Stimulated activated CD8-positive, alpha-beta memory T cell treated with anti-CD3 and anti-CD28 coated beads, Interleukin-15, amount 100 ng/mL, for 48 hours (primary cell): Measurements from ENCODE around the gene VWA1.
"Not testable (repeated sequence)": the region's sequence is repeated elsewhere in the genome, so short reads cannot be mapped to it uniquely, and the experiment has no call there.

Source experiments
- DNase-seq, 2 donors: peaks; one replicate each; pipeline ENCODE4 v3.0.0-alpha.2; 2020; ENCODE audit warnings: low read depth in 2 of 2

Gene VWA1

DNA sequence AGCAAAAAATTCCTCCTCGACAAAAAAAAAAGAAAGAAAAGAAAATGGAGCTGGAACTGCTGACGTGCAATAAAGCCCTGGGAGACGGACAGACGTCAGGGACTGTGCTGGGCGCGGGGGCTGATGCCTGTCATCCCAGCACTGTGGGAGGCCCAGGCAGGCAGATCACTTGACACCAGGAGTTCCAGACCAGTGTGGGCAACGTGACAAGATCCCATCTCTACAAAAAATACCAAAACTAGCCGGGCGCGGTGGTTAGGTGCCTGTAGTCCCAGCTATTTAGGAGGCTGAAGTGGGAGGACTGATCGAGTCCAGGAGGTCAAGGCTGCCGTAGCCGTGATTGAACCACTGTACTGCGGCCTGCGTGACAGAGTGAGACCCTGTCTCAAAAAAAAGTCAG, 10.8 kb upstream of the VWA1 start:
- DNase-seq, result no peak

DNA sequence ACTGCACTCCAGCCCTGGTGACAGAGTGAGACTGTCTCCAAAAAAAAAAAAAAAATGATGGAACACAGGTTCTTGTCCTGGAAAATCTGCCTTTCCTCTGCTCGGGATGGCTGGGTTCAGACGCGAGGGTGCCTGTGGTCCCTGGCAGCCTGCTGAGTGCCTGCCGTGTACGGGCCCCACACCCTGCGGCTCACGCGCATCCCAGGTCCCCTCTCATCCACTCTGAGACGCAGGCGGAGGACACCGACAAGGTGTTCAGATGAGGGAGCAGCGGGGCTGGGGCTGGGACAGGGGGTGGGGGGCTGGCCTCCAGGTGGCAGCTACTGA, 10.1 kb upstream of the VWA1 start:
- no peak for DNase-seq

DNA sequence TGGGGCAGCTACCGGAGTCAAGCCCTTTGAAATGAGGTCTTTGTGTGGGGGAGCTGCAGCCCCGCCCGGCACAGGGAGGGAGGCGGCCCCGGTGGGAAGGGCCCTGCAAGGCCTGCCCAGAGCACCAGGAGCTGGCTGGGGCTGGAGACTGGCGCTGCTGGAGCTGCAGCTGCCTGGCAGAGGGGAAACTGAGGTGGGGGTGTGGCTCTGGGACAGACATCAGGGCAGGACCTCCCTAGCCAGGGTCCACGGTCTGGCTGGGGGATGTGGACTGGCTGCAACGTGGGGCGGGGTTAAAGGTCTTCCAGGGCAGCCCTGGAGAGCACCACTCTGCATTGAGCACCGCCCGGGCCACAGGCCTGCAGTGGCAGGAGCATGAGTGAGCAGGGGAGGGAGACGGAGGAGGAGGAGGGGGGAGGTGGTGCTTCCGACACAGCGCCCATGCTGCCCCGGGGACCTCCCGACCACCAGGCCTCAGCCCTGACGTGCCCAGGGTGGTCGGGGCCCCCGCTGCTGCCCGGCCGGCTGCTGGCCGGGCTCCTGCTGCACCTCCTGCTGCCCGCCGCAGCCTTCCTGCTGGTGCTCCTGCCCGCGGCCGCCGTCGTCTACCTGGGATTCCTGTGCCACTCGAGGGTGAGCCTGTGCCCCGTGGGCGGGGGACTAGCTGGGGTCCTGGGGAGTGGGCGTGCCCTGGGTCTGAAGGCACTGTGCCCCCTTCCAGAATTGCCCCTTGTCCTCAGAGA, 9.6 kb upstream of the VWA1 start:
- no peak for DNase-seq

DNA sequence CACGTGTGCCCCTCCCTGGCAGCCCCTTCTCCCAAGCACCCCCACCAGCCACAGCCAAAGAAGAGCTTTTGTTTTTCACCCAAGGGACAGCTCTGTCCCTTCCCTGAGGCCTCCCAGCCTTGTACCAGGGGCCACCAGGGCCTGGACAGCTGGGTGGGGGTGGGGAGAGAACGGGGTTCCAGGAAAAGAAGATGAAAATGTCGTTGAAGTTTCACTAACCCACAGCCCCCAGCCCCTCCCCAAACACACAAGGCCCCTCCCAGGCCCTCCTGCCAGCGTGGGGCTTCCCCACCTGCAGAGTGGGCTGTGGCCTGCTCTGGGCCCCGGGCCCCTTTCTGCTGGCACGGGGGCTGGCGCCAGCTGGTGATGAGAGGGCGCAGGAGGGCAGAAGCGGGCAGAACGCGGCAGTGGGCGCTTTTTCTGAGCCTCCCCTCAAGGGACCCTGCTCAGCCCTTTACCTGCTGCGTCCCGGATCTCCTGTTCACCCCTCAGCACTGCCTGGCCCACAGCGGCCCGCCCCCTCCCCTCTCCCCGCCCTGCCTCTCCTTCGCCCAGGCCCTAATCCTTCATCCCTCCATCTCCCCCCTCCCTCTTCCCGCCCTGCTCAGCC, 8.9 kb upstream of the VWA1 start:
- no peak for DNase-seq

DNA sequence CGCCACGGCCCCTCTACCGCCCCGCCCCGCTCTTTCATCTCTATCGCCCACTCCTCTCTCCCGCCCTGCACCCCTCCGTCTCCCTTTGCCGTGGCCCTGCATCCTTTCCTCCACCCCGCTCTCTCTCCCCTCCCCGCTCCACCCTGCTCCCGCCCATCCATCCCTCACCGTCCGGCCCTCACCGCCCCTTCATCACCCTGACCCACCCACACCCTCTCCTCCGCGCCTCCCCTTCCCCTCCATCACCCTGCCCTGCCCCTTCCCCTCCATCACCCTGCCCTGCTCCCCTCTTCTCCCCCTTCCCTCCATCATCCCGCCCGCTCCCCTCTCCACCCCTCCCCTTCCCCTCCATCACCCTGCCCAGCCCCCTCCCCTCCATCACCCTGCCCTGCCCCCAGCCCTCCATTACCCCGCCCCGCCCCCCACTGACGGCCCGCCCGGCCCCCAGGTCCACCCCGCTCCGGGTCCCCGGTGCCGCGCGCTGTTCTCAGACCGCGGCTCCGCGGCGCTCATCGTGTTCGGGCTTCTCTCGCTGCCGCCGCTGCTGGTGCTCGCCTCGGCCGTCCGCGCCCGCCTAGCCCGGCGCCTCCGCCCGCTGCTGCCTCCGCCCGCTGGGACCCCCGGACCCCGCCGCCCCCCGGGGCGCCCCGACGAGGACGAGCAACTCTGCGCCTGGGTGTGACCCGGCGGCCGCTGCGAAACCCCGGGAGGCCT, 8.2 kb upstream of the VWA1 start:
- no peak for DNase-seq

DNA sequence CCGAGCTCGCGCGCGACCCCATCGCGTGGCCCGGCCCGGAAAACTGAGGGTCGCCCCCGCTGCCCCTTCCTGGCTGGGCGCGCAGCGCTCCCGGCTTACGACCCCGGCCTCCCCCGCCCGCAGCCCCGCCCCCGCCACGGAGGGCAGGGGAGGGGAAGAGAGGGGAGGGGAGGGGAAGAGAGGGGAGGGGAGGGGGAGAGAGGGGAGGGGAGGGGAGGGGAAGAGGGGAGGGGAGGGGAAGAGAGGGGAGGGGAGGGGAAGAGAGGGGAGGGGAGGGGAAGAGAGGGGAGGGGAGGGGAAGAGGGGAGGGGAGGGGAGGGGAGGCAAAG, 7.7 kb upstream of the VWA1 start:
- DNase-seq, result no peak

DNA sequence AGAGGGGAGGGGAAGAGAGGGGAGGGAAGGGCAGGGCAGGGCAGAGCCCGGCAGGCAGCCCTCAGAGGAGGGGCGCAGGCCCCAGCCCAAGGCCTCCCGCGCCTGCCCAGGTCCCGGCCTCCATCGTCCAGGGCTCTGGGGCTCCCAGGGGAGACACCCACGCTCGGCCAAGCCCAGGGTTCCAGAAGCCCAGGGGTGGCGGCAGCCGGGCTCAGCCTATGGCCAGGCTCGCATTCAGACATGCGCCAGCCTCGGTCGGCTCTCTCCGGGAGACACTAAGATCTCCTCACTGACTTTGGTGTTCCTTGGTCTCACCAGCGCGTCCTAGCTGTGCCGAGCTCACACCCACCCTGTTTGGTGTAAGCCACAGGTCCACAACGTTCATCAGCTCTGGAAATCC, 7.3 kb upstream of the VWA1 start:
- DNase-seq, result no peak

DNA sequence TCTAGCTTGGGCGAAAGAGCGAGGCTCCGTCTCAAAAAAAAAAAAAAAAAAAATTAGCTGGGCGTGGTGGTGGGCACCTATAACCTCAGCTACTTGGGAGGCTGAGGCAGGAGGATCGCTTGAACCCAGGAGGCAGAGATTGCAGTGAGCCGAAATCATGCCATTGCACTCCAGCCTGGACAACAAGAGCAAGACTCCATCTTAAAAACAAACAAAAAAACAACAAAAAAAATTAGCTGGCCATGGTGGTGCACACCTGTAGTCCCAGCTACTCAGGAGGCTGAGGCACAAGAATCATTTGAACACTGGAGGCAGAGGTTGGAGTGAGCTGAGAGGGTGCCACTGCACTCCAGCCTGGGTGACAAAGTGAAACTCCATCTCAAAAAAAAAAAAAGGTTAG, 6.5 kb upstream of the VWA1 start:
- not testable (repeated sequence) for DNase-seq

DNA sequence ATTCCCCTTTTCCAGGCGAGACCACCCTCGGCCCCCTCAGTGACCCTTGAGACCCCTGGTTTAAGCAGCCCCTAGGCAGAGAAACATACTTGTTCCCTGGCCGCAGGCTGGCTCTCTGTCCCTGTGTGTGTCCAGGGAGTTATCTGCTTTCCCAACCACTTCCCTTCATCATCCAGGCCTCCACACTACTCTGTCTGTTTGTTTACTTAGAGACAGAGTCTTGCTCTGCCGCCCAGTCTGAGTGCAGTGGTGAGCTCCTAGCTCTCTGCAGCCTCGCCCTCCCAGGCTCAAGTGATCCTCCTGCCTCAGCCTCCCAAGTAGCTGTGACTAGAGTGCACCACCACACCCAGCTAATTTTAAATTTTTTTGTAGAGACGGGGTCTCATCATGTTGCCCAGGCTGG, 5.8 kb upstream of the VWA1 start:
- no peak for DNase-seq

DNA sequence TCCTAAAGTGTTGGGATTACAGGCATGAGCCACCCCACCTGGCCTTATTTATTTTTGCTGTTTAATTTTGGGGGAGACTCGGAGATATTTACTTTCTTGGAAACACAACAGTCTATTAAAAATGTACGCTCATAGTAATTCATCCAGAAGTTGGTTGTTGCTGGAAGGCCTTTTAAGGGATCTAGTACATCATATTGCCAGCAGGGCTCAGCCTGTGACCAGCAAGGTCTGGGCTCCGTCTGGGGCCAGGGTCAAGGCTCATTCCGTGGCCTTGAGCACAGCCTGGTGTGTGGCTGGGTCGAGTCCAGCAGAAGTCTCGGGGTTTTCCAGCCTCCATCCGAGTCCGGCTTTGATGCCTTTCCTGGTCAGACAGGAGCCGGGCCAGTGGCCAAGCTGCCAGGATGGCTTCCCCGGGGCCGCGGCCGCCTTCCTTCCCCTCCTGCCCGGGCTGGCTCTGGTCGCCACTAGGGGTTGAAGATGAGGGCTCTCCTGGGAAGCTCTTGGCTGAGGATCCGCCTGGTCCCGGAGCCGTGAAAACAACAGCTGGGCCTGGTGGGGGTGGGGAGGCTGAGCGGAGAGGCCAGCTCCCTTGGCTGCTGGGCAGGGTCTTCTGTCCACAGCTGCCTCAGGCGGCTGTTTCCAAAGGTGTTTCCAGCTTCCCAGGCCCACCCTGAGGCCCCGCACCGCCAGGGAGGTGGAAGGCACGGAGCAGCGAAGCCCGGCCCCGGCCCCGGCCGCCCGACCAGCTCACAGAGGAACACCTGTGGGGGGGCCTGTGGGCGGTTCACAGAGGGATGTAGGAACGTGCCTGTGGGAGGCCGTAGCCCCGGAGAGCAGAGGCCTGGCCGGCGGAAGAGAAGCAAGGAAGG, 5.1 kb upstream of the VWA1 start:
- no peak for DNase-seq

DNA sequence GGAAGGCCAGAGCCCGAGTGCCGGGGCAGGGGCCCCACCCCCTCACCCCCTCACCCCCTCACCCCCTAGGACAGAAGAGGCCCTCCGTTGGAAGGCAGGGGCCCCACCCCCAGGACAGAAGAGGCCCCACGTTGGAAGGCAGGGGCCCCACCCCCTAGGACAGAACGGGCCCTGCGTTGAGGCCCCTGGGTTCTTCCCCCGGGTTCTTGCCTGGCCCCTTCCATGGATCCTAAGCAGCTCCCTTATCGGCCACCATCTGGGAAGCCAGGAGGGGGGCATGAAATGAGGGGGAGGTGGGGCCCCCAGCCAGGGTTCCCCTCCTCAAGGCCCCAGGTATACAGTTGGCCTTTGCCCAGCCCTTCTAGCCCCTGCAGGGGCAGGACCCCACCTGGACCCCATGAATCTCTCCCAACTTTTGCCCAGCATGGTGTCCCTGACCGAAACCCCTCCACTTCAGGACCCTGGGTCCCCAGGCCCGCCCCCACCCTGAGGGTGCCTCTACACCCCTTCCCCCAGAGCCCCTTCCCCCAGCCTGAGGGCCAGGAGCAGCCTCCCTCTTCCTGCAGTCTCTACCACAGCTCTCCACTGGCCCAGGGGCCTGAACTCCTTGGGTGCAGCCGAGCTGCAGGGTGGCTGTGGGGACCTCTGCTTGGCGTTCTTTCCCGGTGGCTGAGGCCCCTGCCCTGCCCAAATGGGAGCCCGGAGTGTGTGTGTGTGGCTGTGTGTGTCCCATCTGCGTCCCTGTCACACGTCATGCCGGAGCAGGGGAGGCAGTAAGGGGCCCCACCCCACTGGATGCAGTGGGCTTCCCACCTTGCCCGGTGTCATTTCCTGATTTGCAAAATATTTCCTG, 4.3 kb upstream of the VWA1 start:
- DNase-seq, result no peak

DNA sequence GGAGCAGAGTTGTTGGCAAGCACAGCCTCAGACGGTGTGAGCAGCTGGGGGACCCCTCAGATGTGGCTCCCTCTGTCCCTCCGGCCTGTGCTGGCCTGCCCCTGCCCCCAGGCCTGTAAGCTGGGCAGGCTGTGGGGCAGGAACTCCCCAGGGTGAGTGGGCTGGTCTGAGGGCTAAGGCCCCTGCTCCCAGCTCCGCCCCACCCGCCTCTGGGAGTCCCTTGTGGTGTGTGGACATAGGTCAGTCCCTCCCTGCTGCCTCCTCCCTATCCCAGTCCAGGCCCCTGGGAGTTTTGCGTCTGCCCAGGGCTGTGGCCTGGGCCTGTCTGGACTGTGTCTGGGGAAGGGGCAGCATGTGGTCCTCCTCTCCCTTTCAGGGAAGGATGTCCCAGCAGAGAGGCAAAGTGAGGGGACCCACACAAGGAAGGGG, 3.6 kb upstream of the VWA1 start:
- DNase-seq, result no peak

DNA sequence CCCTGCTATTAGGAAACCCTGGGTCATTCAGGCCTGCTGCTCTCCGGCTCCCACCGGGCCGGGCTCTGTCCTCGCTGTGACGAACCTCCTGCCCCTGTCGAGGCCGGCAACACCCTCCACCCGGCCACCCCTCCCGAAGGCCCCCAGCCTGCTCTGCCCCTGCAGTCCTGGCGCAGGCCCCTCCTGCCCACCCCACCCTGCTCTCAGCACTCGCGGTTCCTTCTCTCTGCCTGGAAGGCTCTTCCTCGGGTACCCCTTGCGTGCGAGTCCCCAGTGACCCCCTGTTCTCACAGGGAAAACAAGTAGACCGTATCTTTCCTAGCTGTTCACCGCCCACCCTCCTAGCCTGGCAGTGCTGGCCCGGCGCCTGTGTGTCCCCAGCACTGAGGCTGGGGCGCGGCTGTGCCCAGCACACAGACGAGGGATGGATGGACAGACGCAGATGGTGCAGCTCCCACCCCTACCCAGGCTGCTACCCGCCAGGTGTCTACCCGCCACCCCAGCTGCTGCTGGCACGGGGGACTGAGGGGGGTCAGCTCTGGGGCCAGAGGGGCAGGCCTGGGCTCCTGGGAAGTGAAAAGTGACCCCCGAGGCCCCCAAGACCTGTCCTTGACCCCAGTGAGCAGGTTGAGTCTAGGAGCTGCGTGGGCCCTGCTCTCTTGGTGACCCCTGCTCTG, 3.1 kb upstream of the VWA1 start:
- no peak for DNase-seq

DNA sequence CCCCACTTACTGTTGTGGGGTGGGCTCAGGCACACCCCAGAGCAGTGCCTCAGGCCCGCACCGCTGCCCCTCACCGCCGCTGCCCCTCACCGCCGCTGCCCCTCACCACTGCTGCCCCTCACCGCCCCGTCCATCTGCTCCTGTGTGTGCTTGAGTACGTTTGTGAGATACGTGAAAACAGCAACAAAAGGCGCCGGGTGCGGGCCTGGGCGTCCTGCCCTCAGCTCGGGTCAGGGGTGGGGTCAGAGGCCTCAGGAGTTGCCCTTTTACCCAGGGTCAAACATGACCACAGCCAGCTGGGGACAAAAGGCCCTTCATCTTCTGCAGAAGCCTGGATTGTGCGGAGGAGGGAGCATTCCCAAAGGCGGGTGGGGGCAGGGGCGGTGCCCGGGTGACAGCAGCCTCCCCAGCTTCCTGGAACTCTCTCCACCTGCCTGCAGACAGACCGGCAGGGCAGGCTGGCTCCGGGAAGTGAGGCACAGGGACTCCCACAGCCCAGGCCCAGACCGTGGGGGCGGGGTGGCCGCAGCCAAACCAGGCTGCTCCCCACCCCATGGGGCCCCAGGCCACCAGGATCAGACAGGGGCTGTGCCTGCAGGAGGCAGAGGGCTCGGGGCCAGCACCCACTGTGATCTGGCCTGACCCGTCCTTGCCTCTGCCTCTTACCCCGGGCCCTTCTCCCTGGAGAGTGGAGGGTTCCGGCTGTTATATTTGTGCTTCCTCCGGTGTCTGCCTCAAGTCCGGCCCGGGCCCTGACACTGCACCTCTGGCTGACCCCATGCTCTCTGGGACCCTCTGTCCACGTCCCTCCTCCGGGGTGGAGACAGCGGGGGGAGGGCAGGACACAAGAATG, 2.3 kb upstream of the VWA1 start:
- DNase-seq, result no peak

DNA sequence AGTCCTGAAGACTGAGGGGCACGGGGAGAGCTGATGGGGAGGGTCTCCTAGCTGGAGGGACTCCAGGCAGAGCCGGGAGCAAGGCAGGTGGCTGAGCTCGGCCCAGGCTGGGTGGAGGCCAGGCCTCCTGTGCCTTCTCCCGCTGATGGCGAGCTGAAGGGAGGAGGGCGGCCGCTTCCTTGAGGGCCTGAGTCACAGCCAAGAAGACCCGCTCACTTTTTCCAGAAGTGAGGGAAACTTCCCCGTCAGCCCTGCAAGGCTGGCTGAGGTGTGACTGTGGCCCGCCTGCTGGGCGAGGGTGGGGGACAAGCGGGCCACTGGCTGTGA, 1.7 kb upstream of the VWA1 start:
- peak; percentile 57 to 63 for DNase-seq

DNA sequence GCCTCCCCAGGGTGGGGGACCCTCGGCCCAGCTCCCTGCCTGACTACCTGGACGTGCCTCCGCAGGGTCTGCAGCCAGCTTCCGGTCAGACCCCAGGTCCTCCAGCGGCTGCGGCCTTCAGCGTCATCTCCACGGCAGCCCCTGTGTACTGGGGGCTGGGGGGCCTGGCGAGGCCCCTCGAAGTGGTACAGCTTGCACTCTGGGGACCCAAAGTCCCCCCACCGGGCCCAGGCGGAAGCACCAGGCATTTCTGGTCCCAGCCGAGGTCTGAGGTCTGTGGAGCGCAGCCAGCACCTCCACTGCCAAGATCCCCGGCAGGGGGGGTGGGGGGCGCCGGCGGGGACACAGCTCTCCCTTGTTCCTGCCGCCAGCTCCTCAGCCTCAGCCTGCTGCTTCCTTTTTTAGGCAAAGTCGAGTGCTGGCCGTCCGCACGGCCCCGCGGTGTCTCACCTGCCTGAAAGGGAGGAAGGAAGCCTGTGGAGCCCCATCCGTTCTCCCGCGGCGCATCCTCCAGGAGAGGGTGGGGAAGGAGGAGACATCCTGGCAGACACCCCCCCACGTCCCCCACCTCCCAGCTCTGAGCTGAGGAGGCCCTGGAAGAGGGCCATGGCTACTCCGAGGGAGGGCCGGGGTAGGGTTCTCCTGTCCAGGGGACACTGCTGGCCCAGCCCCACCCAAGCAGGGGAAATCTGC, 1.2 kb upstream of the VWA1 start:
- DNase-seq, result no peak

DNA sequence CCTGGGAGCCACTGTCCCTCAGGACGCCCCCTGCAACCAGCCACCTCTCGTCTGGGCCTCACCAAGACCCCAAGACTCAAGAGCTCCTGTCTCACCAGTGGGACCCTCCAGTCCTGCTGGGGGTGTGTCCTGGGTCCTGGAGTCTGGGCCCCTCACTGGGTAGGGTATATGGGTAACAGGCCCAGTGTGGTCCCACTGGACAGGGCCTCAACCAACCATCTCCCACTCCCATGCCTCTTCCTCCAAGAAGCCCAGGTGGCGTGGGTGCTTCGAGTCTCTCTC, 725 bp upstream of the VWA1 start:
- no peak for DNase-seq

DNA sequence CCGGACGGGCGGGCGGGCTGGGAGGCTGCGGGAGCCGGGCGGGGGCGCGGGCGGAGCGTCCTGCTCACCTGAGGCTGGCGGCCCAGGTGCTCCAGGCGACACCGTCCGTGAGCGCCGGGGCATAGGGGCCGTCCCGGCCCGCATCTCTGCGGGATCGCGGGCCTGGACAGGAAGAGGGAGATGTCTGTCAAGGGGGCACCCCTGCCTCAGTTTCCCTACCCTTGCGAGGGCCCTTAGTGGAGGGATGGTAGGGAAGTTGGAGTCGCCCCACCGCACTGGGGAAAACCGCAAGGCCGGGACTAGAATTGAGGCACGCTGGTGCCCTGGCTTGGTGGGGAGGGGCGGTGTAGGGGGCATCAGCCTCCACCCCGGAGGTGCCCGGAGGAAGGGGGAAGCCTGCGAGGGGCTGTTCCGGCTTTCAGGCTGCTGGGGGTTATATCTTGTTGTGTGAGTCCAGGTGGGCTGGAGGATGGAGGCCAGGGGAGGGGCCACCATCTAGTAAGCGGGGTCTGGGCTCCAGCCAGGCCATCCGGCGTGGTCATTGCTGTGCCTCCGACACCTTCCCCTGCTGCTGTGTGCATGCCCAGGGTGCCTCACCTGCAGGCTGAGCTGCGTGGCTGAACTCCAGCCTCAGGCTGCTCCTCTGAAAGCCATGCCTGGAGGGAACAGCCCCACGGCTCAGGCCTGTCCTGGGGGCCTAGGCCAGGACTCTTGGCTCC, 580 bp downstream of the VWA1 start:
- DNase-seq, result no peak

DNA sequence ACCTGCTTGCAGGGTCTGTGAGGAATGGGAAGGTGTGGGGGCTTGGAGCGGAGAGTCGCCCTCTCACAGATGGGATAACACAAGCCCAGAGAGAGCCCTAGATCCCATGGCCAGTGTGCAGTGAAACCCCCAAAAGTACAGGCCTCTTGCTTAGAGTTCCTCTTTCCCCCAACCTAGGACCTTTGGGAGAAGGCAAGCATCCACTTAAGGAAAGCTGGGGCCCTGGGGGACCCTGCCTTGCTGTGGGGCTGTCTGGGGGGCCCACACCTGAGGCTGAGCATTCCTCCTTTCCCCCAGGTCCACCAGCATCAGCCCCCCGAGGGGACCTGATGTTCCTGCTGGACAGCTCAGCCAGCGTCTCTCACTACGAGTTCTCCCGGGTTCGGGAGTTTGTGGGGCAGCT, 1.1 kb downstream of the VWA1 start:
- no peak for DNase-seq
